GM12873 (cell line): ENCODE data around the gene ADH6.

ENCODE experiments used
- TF ChIP-seq, protein P1 (sequence below): IDR thresholded peaks from 2 replicates; pipeline ENCODE4 v1.5.1; 2012; ENCODE audit warnings: low read depth, mild to moderate bottlenecking, moderate library complexity, low read length, control low read depth; ENCODE audit not compliant: insufficient read depth; ENCODE audit errors: missing control alignments

ADH6 gene

DNA sequence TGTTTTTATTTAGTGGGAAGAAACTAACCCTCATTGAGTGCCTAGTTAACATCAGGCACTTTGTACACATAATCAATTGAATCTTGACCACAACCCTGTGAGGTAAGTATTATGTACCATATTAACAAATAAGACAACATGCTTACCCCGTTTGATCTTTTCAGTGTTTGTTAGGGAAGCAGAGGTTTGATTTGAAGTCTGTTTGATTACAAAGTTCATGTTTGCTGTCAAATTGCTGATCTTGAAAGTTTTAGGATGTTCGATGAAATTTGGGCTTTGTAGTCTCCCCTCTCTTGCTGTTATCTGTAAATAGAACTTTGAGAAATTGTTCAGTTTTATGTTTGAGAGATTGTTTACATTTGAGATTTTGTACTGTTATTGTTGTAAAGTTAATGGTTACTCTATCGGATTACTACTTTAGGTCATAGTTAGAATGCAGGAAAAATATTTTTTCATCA, 61.5 kb downstream of the ADH6 start:
- TF ChIP-seq, protein P1, sequence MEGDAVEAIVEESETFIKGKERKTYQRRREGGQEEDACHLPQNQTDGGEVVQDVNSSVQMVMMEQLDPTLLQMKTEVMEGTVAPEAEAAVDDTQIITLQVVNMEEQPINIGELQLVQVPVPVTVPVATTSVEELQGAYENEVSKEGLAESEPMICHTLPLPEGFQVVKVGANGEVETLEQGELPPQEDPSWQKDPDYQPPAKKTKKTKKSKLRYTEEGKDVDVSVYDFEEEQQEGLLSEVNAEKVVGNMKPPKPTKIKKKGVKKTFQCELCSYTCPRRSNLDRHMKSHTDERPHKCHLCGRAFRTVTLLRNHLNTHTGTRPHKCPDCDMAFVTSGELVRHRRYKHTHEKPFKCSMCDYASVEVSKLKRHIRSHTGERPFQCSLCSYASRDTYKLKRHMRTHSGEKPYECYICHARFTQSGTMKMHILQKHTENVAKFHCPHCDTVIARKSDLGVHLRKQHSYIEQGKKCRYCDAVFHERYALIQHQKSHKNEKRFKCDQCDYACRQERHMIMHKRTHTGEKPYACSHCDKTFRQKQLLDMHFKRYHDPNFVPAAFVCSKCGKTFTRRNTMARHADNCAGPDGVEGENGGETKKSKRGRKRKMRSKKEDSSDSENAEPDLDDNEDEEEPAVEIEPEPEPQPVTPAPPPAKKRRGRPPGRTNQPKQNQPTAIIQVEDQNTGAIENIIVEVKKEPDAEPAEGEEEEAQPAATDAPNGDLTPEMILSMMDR = no peak

DNA sequence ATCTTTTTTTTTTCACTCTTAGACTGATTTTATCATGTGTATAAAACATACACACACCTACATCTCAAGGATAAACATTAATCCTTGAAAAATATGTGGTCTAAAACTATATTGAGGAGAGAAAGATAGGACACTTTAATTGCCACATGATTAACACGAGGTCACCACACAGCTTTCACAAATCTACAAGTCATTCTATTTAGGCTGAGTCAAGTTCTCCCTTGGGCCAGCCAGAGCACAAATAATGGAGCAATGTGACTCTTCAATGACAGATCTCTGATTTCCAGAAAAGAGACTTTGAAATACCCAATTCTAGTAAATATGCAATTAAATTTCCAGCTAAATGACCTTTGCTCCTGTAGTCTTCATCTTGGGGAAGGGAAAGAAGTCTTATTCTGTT, 62.1 kb downstream of the ADH6 start:
- TF ChIP-seq, protein P1 = no peak

DNA sequence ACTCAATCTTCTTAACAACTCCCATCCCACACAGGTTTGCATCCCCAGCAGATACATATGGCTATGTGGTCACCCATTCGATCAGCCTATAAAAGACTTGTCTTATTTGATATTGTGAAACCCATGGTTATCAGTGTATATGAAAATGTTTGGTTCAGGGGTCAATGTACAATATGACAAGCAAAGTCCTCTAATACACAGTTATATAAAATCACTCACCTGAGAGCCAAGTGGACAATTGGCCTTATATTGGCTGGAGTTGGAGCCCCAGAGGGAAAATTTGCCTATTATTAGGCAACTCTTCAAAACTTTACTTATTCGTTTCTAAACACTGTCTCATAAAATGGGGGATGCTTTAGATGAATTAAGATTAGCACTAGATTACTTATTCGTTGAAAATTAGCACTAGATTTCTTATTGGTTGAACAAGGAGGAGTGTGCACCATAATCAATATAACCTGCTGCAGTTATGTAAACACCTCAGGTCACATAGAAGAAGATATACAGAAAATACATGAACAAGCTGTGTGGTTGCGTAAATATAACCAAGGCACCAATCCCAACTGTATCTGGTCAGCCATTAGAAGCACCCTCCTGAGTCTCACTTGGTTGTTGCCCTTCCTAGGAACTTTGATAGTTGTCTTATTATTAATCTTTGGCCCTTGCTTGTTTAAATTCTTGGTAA, 64.2 kb downstream of the ADH6 start:
- TF ChIP-seq, protein P1 = no peak
